H1 (cell line): ENCODE measurements around the gene RPL26. TPM values are rescaled to one million over a fixed set of nuclear protein-coding genes. Genes with fewer than 3 reads are reported as not detected.
A peak's percentile ranks its signal among the peaks of the same experiment; 100 is the strongest.

Experiments used
- ASH2L ChIP-seq: fragments of 200-600, 300-600 bp; sonication (generic); IDR thresholded peaks from one replicate; pipeline ENCODE4 v1.7.1; 2017; ENCODE audit warnings: low read length
- CHD1 ChIP-seq: IDR thresholded peaks from 2 replicates; pipeline ENCODE4 v1.6.1; 2012; ENCODE audit warnings: low read depth, low read length, improper control_type of control experiment
- CREB1 ChIP-seq: IDR thresholded peaks from 2 replicates; pipeline ENCODE4 v1.6.1; 2012; ENCODE audit warnings: inconsistent platforms
- GTF2F1 ChIP-seq: IDR thresholded peaks from 2 replicates; pipeline ENCODE4 v1.6.1; 2012; ENCODE audit warnings: low read depth, low read length, improper control_type of control experiment, borderline replicate concordance
- JUN ChIP-seq: IDR thresholded peaks from 2 replicates; pipeline ENCODE4 v1.6.1; 2011; ENCODE audit warnings: low read depth, mild to moderate bottlenecking, improper control_type of control experiment, low read length
- KDM5A ChIP-seq: fragments of 200-600 bp; IDR thresholded peaks from 2 replicates; pipeline ENCODE4 v1.7.1; 2012; ENCODE audit warnings: mild to moderate bottlenecking, low read length, inconsistent platforms, mixed read lengths
- MAX ChIP-seq: IDR thresholded peaks from 2 replicates; pipeline ENCODE4 v1.6.1; 2012; ENCODE audit warnings: inconsistent platforms
- NRF1 ChIP-seq: IDR thresholded peaks from 2 replicates; pipeline ENCODE4 v1.6.1; 2011; ENCODE audit warnings: mild to moderate bottlenecking, low read depth, low read length, improper control_type of control experiment
- PHF8 ChIP-seq: fragments of 200-600 bp; sonication (generic); conservative IDR thresholded peaks from 2 replicates; pipeline ENCODE4 v1.7.1; 2012; ENCODE audit warnings: low read depth, mild to moderate bottlenecking, inconsistent platforms, low read length, moderate library complexity
- POLR2A ChIP-seq, 2 experiments: IDR thresholded peaks; 1 replicate in 1 of 2; 2 replicates in 1 of 2; pipeline ENCODE4 v1.6.1; 2011; ENCODE audit warnings: low read depth in 2 of 2, low read length in 2 of 2, mild to moderate bottlenecking in 2 of 2; ENCODE audit errors: control extremely low read depth in 1 of 2
- POLR2AphosphoS5 ChIP-seq: IDR thresholded peaks from 2 replicates; pipeline ENCODE4 v1.6.1; 2011; ENCODE audit warnings: low read depth, low read length
- RAD21 ChIP-seq, 2 experiments: IDR thresholded peaks in 1 of 2; conservative IDR thresholded peaks in 1 of 2; 2 replicates each; pipeline ENCODE4 v1.6.1; 2011; ENCODE audit warnings: low read depth in 2 of 2, low read length in 2 of 2, improper control_type of control experiment in 1 of 2, inconsistent platforms in 1 of 2, mild to moderate bottlenecking in 1 of 2, moderate library complexity in 1 of 2
- RBBP5 ChIP-seq: IDR thresholded peaks from 2 replicates; pipeline ENCODE4 v1.7.1; 2012; ENCODE audit warnings: low read depth, mild to moderate bottlenecking, inconsistent platforms, low read length, moderate library complexity, borderline replicate concordance
- RXRA ChIP-seq: IDR thresholded peaks from 2 replicates; pipeline ENCODE4 v1.6.1; 2011; ENCODE audit warnings: low read depth, mild to moderate bottlenecking, low read length, moderate library complexity; ENCODE audit not compliant: insufficient read depth
- SIX5 ChIP-seq: IDR thresholded peaks from 2 replicates; pipeline ENCODE4 v1.6.1; 2011; ENCODE audit warnings: mild to moderate bottlenecking, low read depth, low read length
- SP4 ChIP-seq: IDR thresholded peaks from 2 replicates; pipeline ENCODE4 v1.6.1; 2012; ENCODE audit warnings: low read length, inconsistent platforms
- SRF ChIP-seq: IDR thresholded peaks from 2 replicates; pipeline ENCODE4 v1.6.1; 2011; ENCODE audit warnings: mild to moderate bottlenecking, low read depth, low read length, moderate library complexity
- TAF7 ChIP-seq: optimal IDR thresholded peaks from 2 replicates; pipeline ENCODE3; 2011; ENCODE audit warnings: low read depth, mild to moderate bottlenecking, inconsistent platforms, low read length, moderate library complexity, borderline replicate concordance
- TCF12 ChIP-seq: IDR thresholded peaks from 2 replicates; pipeline ENCODE4 v1.6.1; 2011; ENCODE audit warnings: low read depth, mild to moderate bottlenecking, low read length
- ZNF274 ChIP-seq: IDR thresholded peaks from 2 replicates; pipeline ENCODE4 v1.7.0; 2012; ENCODE audit warnings: low read length, borderline replicate concordance; ENCODE audit errors: extremely low read depth
- polyA plus RNA-seq, 7 experiments: library from polyadenylated mRNA; depleted of rRNA in 3 of 7; stranded (reverse) in 5 of 7; unstranded in 2 of 7; fragments of >200 nt in 5 of 7; fragments of 200-250 nt in 2 of 7; gene quantifications; 1 replicate in 5 of 7; 2 replicates in 1 of 7; 4 replicates in 1 of 7; pipeline versions ENCODE4 v1.2.1 to v1.2.3, GENCODE V29; 2011 to 2013; ENCODE audit warnings: missing spikeins in 2 of 7, mixed read lengths in 2 of 7
- total RNA-seq: library from RNA; stranded (reverse); fragmentation: NEBNext Ultra II Directional; extraction: Animal tissue kit (Norgen Biotek cat#: 25700); gene quantifications from 2 replicates; pipeline ENCODE4 v1.2.1, GENCODE V29; 2021
- TF ChIP-seq, protein P1 (sequence below): IDR thresholded peaks from 2 replicates; pipeline ENCODE4 v1.6.1; 2011; ENCODE audit warnings: low read length, improper control_type of control experiment
- TF ChIP-seq, protein P2 (sequence below): IDR thresholded peaks from 2 replicates; pipeline ENCODE4 v1.6.1; 2012; ENCODE audit warnings: inconsistent platforms

The RPL26 gene
- total and polyA plus RNA-seq, 2 of the 8 experiments (the other 6 are each of a cell fraction or from before 2014, with no cell fraction given): 1,963 to 2,554 TPM

DNA sequence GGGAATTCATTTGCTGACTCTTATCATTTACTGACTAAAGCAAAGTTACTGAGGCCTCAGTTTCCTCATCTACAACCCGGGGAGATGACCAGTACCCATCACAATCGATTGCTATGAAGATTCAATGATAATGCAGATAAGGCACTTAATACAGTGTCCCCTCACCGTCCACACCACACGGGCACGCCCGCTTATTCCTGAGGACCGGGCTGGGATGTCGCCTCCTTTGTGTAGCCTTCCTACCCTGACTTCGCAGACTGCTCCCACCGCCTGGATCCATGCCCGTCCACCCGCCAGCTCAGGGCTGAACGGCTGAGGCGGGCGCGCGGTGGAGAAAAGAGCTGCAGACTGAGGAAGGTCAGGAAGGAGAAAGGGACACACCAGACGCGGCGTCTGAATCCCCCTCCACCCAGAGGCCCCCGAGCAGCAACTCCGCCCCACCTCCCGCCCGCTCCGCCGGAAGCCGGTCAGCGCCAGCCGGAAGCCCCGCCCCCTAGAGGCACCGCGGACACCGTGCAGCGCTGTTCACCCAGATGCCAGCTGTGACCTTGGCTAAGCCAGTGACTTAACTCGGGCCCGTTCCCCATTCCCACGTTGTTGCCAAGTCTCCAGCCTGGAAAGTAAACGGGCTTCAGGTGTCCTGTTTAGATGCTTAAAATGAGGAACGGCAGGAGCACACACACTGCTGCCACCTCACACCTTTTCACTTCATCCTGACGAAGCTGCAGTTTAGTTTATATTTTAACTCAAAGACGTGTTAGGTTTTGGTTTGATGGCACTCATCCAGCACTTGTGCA lies 6.5 kb downstream of the RPL26 start, which contains the start of gene KRABD2 (continued):
- TF ChIP-seq RAD21 (IDR thresholded peaks at IDR 0.05 in 1 of 2, conservative IDR thresholded peaks at IDR 0.05 in 1 of 2; ENCODE audit: low read depth in 2 of 2, low read length in 2 of 2): peak; percentile 13 to 32; a peak in 3 of 4 replicates
- TF ChIP-seq CHD1: peak; percentile 49; the same call in 1 of the 2 replicates
- peak; percentile 91 for TF ChIP-seq TAF7
- TF ChIP-seq ZNF274: no peak
- peak; percentile 67; the same call in 1 of the 2 replicates for TF ChIP-seq TCF12
- TF ChIP-seq ASH2L: peak; percentile 59
- TF ChIP-seq, protein P1, sequence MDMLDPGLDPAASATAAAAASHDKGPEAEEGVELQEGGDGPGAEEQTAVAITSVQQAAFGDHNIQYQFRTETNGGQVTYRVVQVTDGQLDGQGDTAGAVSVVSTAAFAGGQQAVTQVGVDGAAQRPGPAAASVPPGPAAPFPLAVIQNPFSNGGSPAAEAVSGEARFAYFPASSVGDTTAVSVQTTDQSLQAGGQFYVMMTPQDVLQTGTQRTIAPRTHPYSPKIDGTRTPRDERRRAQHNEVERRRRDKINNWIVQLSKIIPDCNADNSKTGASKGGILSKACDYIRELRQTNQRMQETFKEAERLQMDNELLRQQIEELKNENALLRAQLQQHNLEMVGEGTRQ: peak; percentile 36
- peak; percentile 29; the same call in 1 of the 2 replicates for TF ChIP-seq SP4
- no peak for TF ChIP-seq SIX5
- 0 out of 2 replicates have a peak, but pooled peaks have one; percentile 43 for TF ChIP-seq GTF2F1
- TF ChIP-seq POLR2AphosphoS5: peak; percentile 100
- TF ChIP-seq POLR2A (IDR thresholded peaks at IDR 0.05; ENCODE audit: control extremely low read depth in 1 of 2, low read depth in 2 of 2, low read length in 2 of 2): peak; percentile 93 to 94
- no peak for TF ChIP-seq RXRA
- TF ChIP-seq JUN: no peak
- TF ChIP-seq PHF8: peak; percentile 64
- TF ChIP-seq, protein P2, sequence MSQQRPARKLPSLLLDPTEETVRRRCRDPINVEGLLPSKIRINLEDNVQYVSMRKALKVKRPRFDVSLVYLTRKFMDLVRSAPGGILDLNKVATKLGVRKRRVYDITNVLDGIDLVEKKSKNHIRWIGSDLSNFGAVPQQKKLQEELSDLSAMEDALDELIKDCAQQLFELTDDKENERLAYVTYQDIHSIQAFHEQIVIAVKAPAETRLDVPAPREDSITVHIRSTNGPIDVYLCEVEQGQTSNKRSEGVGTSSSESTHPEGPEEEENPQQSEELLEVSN: 0 out of 2 replicates have a peak, but pooled peaks have one; percentile 12
- TF ChIP-seq CREB1: peak; percentile 67
- peak; percentile 73 for TF ChIP-seq MAX
- no peak for TF ChIP-seq SRF
- no peak for TF ChIP-seq KDM5A
- TF ChIP-seq NRF1: peak; percentile 19; the same call in 1 of the 2 replicates
- TF ChIP-seq RBBP5: 0 out of 2 replicates have a peak, but pooled peaks have one; percentile 41
